22Rv1 (cell line): Measurements from ENCODE around the gene PRDM7.

Experiments
- H3K27ac ChIP-seq: fragments of 450-650 bp; 2 replicates; pipeline ENCODE4 v1.5.1; 2017
- CTCF ChIP-seq: fragments of 450-650 bp; IDR thresholded peaks from 2 replicates; pipeline ENCODE4 v1.5.1; 2017; ENCODE audit warnings: mild to moderate bottlenecking
- ZFX ChIP-seq: fragments of 450-650 bp; IDR thresholded peaks from 2 replicates; pipeline ENCODE4 v1.6.1; 2017; ENCODE audit warnings: antibody characterized with exemption, borderline replicate concordance

Gene PRDM7

DNA sequence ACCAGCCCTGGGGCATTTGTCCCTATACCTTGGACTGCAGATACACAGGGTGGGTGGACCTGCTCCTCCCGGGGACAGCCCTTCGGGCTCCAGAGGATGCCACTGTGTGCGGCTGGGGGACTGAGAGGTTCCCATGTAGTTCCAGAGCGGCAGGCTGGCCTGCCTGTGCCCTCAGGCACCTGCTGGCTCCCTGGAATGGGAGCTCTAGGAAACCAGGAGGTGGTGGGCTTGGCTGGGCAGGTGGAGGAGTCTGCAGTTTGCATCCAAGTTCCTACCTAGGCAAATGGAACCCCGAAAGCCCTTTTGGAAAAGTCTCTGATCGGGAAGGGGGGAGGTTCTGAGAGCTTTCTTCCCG lies 58.9 kb downstream of the PRDM7 start:
- TF ChIP-seq ZFX, result no peak
- TF ChIP-seq CTCF, result no peak
- peak overlapping the region; percentile 97 for H3K27ac ChIP-seq

DNA sequence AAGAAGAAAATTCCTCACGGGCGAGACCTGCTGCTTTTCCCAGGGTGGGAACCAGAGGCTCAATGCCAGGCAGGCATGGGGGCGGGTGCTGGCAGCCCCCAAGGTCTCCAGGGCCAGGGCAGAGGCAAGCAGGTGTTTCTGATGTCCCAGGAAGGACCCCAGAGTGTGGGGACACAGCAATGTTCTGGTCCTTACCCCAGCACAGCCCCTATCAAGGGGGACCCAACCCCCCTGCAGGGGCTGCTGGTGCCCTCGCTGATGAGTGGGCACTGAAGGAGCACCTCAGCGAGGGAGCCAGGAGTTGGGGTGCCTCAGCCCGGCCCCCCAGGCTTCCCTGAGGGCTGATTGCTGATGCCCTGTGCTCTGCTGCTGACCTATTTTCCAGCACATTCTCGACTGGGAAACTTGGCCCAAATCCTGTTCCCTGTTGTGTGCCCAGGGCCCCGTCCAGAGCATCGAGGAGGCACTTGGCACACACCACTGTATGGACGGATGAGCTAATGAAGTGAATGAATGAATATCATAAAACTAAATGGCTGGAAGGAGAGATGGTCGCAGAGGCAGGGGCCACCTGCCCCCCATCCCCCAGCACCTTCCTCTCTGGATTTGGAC lies 60.7 kb downstream of the PRDM7 start:
- TF ChIP-seq ZFX (no peak), CTCF (no peak)
- no peak overlapping the region for H3K27ac ChIP-seq

- H3K27ac ChIP-seq, result no peak overlapping the region
- TF ChIP-seq CTCF (no peak), ZFX (no peak)
Measured at GRCh38 chr16:90015586-90016338, 61.4 kb downstream of the PRDM7 start.

DNA sequence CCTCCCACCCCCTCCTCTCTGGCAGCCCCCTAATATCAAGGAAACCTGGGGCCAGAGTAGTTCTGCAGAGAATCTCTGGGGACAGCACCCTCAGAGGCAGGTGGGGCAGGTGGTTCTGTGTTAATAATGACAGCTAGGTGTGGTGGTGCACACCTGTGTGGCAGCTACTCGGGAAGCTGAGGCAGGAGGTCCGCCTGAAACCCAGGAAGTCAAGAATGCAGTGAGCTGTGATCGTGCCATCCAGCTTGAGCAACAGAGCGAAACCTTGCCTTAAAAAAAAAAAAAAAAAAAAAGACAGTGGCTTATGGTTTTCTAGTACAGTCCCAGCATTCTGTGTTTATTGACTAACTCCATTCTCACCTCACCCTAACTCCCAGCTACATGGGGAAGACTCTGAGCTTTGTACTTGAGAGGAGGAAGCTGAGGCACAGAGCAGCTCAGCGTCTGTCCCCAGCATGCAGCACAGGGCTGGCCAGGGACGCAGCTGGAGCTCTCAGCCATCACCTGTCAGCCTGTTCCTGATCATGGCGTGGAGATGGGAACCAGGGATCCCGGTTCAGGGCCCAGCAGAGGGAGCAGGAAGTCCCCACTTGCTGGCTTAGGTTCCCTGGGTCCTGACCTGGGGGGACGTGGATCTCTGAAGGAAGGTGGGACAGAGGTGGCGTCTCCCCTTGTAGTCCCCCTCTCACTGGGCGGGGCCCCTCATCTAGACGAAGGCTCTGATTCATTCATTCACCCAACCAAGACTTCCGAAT lies 64.0 kb downstream of the PRDM7 start:
- no peak for TF ChIP-seq CTCF
- no peak for TF ChIP-seq ZFX
- H3K27ac ChIP-seq, result no peak overlapping the region

- no peak overlapping the region for H3K27ac ChIP-seq
- TF ChIP-seq CTCF, result no peak
- TF ChIP-seq ZFX, result no peak
Measured at GRCh38 chr16:90011908-90012501, 65.1 kb downstream of the PRDM7 start.

- H3K27ac ChIP-seq, result no peak overlapping the region
- TF ChIP-seq CTCF (no peak), ZFX (no peak)
Measured at GRCh38 chr16:90011508-90011819, 65.7 kb downstream of the PRDM7 start.
